NB4 (cell line): ENCODE data around the gene ACACA.

Experiments
- CTCF ChIP-seq: IDR thresholded peaks from one replicate; pipeline ENCODE4 v1.5.1; 2012; ENCODE audit warnings: low read depth, low read length
- POLR2A ChIP-seq: IDR thresholded peaks from 2 replicates; pipeline ENCODE4 v1.6.1; 2011; ENCODE audit warnings: mild to moderate bottlenecking; ENCODE audit not compliant: insufficient read length; ENCODE audit errors: extremely low read depth

GRCh38 chr17:37160944-37161343 lies 245.7 kb downstream of the ACACA start:
- no peak for TF ChIP-seq CTCF
- no peak for TF ChIP-seq POLR2A
